ENCODE measurements around the gene GPR17.

- TF ChIP-seq POLR2A (IDR thresholded peaks at IDR 0.05; ENCODE audit: low read depth, low read length) (peak; percentile 99), POLR2AphosphoS5 (IDR thresholded peaks at IDR 0.05; ENCODE audit: low read depth, low read length) (peak; percentile 91)
Observed at GRCh38 chr2:127701193-127701650, 55.3 kb downstream of the GPR17 start, which contains the start of gene SFT2D3.
